HepG2 (cell line): ENCODE measurements around the gene KIZ. TPM values are rescaled to one million over a fixed set of nuclear protein-coding genes. Genes with fewer than 3 reads are reported as not detected.

Source experiments
- CEBPG ChIP-seq: IDR thresholded peaks from 2 replicates; pipeline ENCODE4 v1.6.1; 2016
- DRAP1 ChIP-seq: IDR thresholded peaks from 2 replicates; pipeline ENCODE4 v1.6.1; 2016; ENCODE audit warnings: missing genetic modification reagents, missing compliant biosample characterization
- E2F5 ChIP-seq: sonication (generic); formaldehyde crosslinking; conservative IDR thresholded peaks from 2 replicates; pipeline ENCODE4 v1.4.0; 2020; ENCODE audit warnings: missing genetic modification reagents
- JUND ChIP-seq: sonication (generic); formaldehyde crosslinking; IDR thresholded peaks from 2 replicates; pipeline ENCODE4 v1.8.0; 2022; ENCODE audit warnings: mild to moderate bottlenecking, missing genetic modification reagents
- KLF12 ChIP-seq: sonication (generic); formaldehyde crosslinking; IDR thresholded peaks from 2 replicates; pipeline ENCODE4 v1.4.0; 2020; ENCODE audit warnings: missing genetic modification reagents, borderline replicate concordance
- MTF1 ChIP-seq: sonication (generic); formaldehyde crosslinking; IDR thresholded peaks from 2 replicates; pipeline ENCODE4 v1.5.0; 2020; ENCODE audit warnings: missing genetic modification reagents
- SIN3A ChIP-seq: IDR thresholded peaks from 2 replicates; pipeline ENCODE4 v1.6.1; 2011; ENCODE audit warnings: low read depth, mild to moderate bottlenecking, control low read depth, low read length, borderline replicate concordance
- SMAD3 ChIP-seq: sonication (generic); formaldehyde crosslinking; IDR thresholded peaks from 2 replicates; pipeline ENCODE4 v1.4.0; 2020; ENCODE audit warnings: missing genetic modification reagents
- SSRP1 ChIP-seq: IDR thresholded peaks from 2 replicates; pipeline ENCODE4 v1.6.1; 2016; ENCODE audit warnings: control low read depth
- ZFP62 ChIP-seq: sonication (generic); formaldehyde crosslinking; IDR thresholded peaks from 2 replicates; pipeline ENCODE4 v1.4.0; 2020; ENCODE audit warnings: missing genetic modification reagents
- ZNF234 ChIP-seq: sonication (generic); formaldehyde crosslinking; conservative IDR thresholded peaks from 2 replicates; pipeline ENCODE4 v1.5.1; 2020; ENCODE audit warnings: mild to moderate bottlenecking, missing genetic modification reagents
- ZNF30 ChIP-seq: sonication (generic); formaldehyde crosslinking; IDR thresholded peaks from 2 replicates; pipeline ENCODE4 v1.5.0; 2020; ENCODE audit warnings: mild to moderate bottlenecking, missing genetic modification reagents
- ZNF44 ChIP-seq: sonication (generic); formaldehyde crosslinking; IDR thresholded peaks from 2 replicates; pipeline ENCODE4 v1.5.1; 2020; ENCODE audit warnings: mild to moderate bottlenecking, missing genetic modification reagents
- ZNF468 ChIP-seq: sonication (generic); formaldehyde crosslinking; IDR thresholded peaks from 2 replicates; pipeline ENCODE4 v1.8.0; 2022; ENCODE audit warnings: mild to moderate bottlenecking, moderate library complexity, missing genetic modification reagents
- ZNF503 ChIP-seq: sonication (generic); formaldehyde crosslinking; IDR thresholded peaks from 2 replicates; pipeline ENCODE4 v1.4.0; 2020; ENCODE audit warnings: missing genetic modification reagents
- ZNF589 ChIP-seq: sonication (generic); formaldehyde crosslinking; conservative IDR thresholded peaks from 2 replicates; pipeline ENCODE4 v1.8.0; 2022; ENCODE audit warnings: mild to moderate bottlenecking, moderate library complexity, missing genetic modification reagents
- ZNF709 ChIP-seq: sonication (generic); formaldehyde crosslinking; IDR thresholded peaks from 2 replicates; pipeline ENCODE4 v1.5.0; 2020; ENCODE audit warnings: mild to moderate bottlenecking, missing genetic modification reagents
- polyA plus RNA-seq, 8 experiments: library from polyadenylated mRNA; depleted of rRNA in 3 of 8; stranded (reverse) in 7 of 8; unstranded in 1 of 8; fragments of >200 nt; fragmentation: Illumina TruSeq in 4 of 8; extraction: Trizol in 4 of 8; gene quantifications; 2 replicates each; pipeline versions ENCODE4 v1.2.1 to v1.2.3, GENCODE V29; 2011 to 2016; ENCODE audit warnings: low read depth in 4 of 8, missing spikeins in 1 of 8, mixed read lengths in 1 of 8; ENCODE audit not compliant: insufficient read depth in 1 of 8
- total RNA-seq, 5 experiments: library from RNA; depleted of rRNA; stranded (reverse); fragments of >200 nt; fragmentation: Illumina TruSeq; extraction: Trizol; gene quantifications; 2 replicates each; pipeline ENCODE4 v1.2.3, GENCODE V29; 2016; ENCODE audit warnings: low read depth in 1 of 5
- TF ChIP-seq, protein P1 (sequence below): sonication (generic); formaldehyde crosslinking; IDR thresholded peaks from 2 replicates; pipeline ENCODE4 v1.9.0; 2022; ENCODE audit warnings: low read depth, missing genetic modification reagents
- TF ChIP-seq, protein P2 (sequence below): sonication (generic); formaldehyde crosslinking; IDR thresholded peaks from 2 replicates; pipeline ENCODE4 v1.8.0; 2023; ENCODE audit warnings: mild to moderate bottlenecking, missing genetic modification reagents
- TF ChIP-seq, protein P3 (sequence below): sonication (generic); formaldehyde crosslinking; IDR thresholded peaks from 2 replicates; pipeline ENCODE4 v1.4.0; 2020; ENCODE audit warnings: missing genetic modification reagents

The KIZ gene
- total and polyA plus RNA-seq, 2 of the 13 experiments (the other 11 are each of a cell fraction or from before 2014, with no cell fraction given): 46.3 to 114 TPM

GRCh38 chr20:21125072-21125848 is 622 bp upstream of the KIZ start (continued):
- TF ChIP-seq DRAP1 (CRISPR knock-in tag) (no peak), MTF1 (CRISPR knock-in tag) (peak; percentile 92), ZNF589 (peak; percentile 66; the same call in 1 of the 2 replicates), ZNF234 (CRISPR knock-in tag) (no peak), ZNF503 (CRISPR knock-in tag) (no peak; the same call in 1 of the 2 replicates), E2F5 (CRISPR knock-in tag) (no peak), CEBPG (peak; percentile 2; the same call in 1 of the 2 replicates), ZNF468 (no peak; the same call in 1 of the 2 replicates), JUND (peak; percentile 31; the same call in 1 of the 2 replicates), SSRP1 (peak; percentile 90), ZNF709 (CRISPR knock-in tag) (no peak), ZNF30 (no peak; the same call in 1 of the 2 replicates), KLF12 (CRISPR knock-in tag) (0 out of 2 replicates have a peak, but pooled peaks have one; percentile 7), ZNF44 (CRISPR knock-in tag) (peak; percentile 62; the same call in 1 of the 2 replicates), ZFP62 (CRISPR knock-in tag) (no peak), SIN3A (no peak), SMAD3 (CRISPR knock-in tag) (no peak; the same call in 1 of the 2 replicates)
- TF ChIP-seq, protein P1, sequence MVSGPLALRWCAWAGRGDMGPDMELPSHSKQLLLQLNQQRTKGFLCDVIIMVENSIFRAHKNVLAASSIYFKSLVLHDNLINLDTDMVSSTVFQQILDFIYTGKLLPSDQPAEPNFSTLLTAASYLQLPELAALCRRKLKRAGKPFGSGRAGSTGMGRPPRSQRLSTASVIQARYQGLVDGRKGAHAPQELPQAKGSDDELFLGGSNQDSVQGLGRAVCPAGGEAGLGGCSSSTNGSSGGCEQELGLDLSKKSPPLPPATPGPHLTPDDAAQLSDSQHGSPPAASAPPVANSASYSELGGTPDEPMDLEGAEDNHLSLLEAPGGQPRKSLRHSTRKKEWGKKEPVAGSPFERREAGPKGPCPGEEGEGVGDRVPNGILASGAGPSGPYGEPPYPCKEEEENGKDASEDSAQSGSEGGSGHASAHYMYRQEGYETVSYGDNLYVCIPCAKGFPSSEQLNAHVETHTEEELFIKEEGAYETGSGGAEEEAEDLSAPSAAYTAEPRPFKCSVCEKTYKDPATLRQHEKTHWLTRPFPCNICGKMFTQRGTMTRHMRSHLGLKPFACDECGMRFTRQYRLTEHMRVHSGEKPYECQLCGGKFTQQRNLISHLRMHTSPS (CRISPR knock-in tag): no peak; the same call in 1 of the 2 replicates
- TF ChIP-seq, protein P2, sequence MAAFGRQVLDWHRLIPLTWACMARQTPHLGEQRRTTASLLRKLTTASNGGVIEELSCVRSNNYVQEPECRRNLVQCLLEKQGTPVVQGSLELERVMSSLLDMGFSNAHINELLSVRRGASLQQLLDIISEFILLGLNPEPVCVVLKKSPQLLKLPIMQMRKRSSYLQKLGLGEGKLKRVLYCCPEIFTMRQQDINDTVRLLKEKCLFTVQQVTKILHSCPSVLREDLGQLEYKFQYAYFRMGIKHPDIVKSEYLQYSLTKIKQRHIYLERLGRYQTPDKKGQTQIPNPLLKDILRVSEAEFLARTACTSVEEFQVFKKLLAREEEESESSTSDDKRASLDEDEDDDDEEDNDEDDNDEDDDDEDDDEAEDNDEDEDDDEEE: no peak
- TF ChIP-seq, protein P3, sequence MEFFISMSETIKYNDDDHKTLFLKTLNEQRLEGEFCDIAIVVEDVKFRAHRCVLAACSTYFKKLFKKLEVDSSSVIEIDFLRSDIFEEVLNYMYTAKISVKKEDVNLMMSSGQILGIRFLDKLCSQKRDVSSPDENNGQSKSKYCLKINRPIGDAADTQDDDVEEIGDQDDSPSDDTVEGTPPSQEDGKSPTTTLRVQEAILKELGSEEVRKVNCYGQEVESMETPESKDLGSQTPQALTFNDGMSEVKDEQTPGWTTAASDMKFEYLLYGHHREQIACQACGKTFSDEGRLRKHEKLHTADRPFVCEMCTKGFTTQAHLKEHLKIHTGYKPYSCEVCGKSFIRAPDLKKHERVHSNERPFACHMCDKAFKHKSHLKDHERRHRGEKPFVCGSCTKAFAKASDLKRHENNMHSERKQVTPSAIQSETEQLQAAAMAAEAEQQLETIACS (CRISPR knock-in tag): no peak
